ENCODE data around the gene SOS2. TPM values are rescaled to one million over a fixed set of nuclear protein-coding genes. Genes with fewer than 3 reads are reported as not detected.

Gene SOS2
- 10 to 100 TPM; 39.4 to 50.2 (median 41.5) TPM for total RNA-seq

- no peak for TF ChIP-seq CTCF (IDR thresholded peaks at IDR 0.05; ENCODE audit: low read depth)
Observed at GRCh38 chr14:50231475-50232275, at the start of gene SOS2. TSS of gene SOS2 (minus strand) at chr14:50231578. CDS start at chr14:50231283, 295 bp downstream.

GRCh38 chr14:50272498-50272897 lies 41.1 kb upstream of the SOS2 start:
- no peak for TF ChIP-seq CTCF (IDR thresholded peaks at IDR 0.05; ENCODE audit: low read depth)

- TF ChIP-seq CTCF (IDR thresholded peaks at IDR 0.05; ENCODE audit: low read depth): no peak
Observed at GRCh38 chr14:50270932-50271331, 39.6 kb upstream of the SOS2 start.

GRCh38 chr14:50265029-50265428 lies 33.7 kb upstream of the SOS2 start:
- no peak for TF ChIP-seq CTCF (IDR thresholded peaks at IDR 0.05; ENCODE audit: low read depth)

- TF ChIP-seq CTCF (IDR thresholded peaks at IDR 0.05; ENCODE audit: low read depth): no peak
Observed at GRCh38 chr14:50263321-50263720, 31.9 kb upstream of the SOS2 start.

DNA sequence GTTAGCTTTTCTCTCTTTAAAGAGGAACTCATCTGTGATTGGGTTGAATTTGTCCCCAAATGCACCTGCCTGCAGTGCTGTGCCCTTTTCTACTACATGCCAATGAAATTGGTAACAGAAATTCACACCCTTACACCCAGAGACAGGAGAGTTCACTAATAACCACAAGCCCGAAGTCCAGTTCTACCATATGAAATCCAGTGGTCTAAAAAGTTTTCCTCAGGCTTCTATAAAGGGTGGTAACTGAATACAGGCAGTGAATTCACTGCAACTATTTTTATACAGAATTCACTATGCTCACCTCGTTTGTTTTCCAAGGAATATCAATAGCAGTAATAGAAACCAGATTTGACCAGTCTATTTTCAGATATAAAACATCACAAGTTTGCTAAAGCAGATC lies 31.5 kb upstream of the SOS2 start:
- TF ChIP-seq CTCF (IDR thresholded peaks at IDR 0.05; ENCODE audit: low read depth): no peak

GRCh38 chr14:50260511-50260910 lies 29.1 kb upstream of the SOS2 start:
- TF ChIP-seq CTCF (IDR thresholded peaks at IDR 0.05; ENCODE audit: low read depth): no peak
